HL-60/S4 (cell line): Measurements from ENCODE around the gene STK36.
"Not testable (repeated sequence)": the region's sequence is repeated elsewhere in the genome, so short reads cannot be mapped to it uniquely, and the experiment has no call there.

Experiments
- in situ Hi-C: fragments of 300-500 bp; cut with MboI; formaldehyde crosslinking; loops from 2 replicates; pipeline ENCODE4 v1.14.3; 2022; ENCODE audit warnings: low sequenced_read_pairs

The STK36 gene

GRCh38 chr2:218659258-218659987, 12.5 kb upstream of the STK36 start, which contains the start of the genes BCS1L and ZNF142:
BCS1L (plus strand) TSS chr2:218659683; CDS start chr2:218660988, 1,305 bp downstream.
ZNF142 (minus strand) TSS chr2:218659623; CDS start chr2:218656429, 3,194 bp downstream.
- in situ Hi-C loops = loop anchor here (10.0 to 25.0 kb wide), 2 partner anchors 255 to 372 kb away; partner anchors contain the start of gene TMBIM1

- in situ Hi-C loops = loop anchor here (10.0 to 25.0 kb wide), 2 partner anchors 255 to 373 kb away; partner anchors contain the start of gene TMBIM1
Measured at GRCh38 chr2:218659988-218660358, 11.9 kb upstream of the STK36 start.

GRCh38 chr2:218662377-218662776, 9.5 kb upstream of the STK36 start:
- in situ Hi-C loops = loop anchor here (25.0 kb wide), 1 partner anchor 375 kb away; the partner anchor contains the start of gene TMBIM1

- in situ Hi-C loops = loop anchor here (25.0 kb wide), 1 partner anchor 376 kb away; the partner anchor contains the start of gene TMBIM1
Measured at GRCh38 chr2:218662827-218663226, 9.1 kb upstream of the STK36 start.

- in situ Hi-C loops = loop anchor here (25.0 kb wide), 1 partner anchor 377 kb away; the partner anchor contains the start of gene TMBIM1
Measured at GRCh38 chr2:218663901-218664300, 8.0 kb upstream of the STK36 start.

GRCh38 chr2:218664653-218665052, 7.2 kb upstream of the STK36 start:
- in situ Hi-C loops = loop anchor here (25.0 kb wide), 1 partner anchor 377 kb away; the partner anchor contains the start of gene TMBIM1

GRCh38 chr2:218671097-218671653, 711 bp upstream of the STK36 start:
- in situ Hi-C loops = loop anchor here (25.0 kb wide), 1 partner anchor 384 kb away; the partner anchor contains the start of gene TMBIM1

- in situ Hi-C loops = no loop called here
Measured at GRCh38 chr2:218679119-218679518, 7.2 kb downstream of the STK36 start.

GRCh38 chr2:218680061-218680460, 8.2 kb downstream of the STK36 start:
- in situ Hi-C loops = no loop called here

GRCh38 chr2:218687400-218688060, 15.6 kb downstream of the STK36 start:
- in situ Hi-C loops = not testable (repeated sequence)

- in situ Hi-C loops = no loop called here
Measured at GRCh38 chr2:218691234-218691633, 19.3 kb downstream of the STK36 start.

GRCh38 chr2:218694405-218695145, 22.7 kb downstream of the STK36 start:
- in situ Hi-C loops = no loop called here

GRCh38 chr2:218698885-218699284, 27.0 kb downstream of the STK36 start:
- in situ Hi-C loops = no loop called here

- in situ Hi-C loops = no loop called here
Measured at GRCh38 chr2:218701806-218702205, 29.9 kb downstream of the STK36 start.

- in situ Hi-C loops = no loop called here
Measured at GRCh38 chr2:218703341-218703740, 31.5 kb downstream of the STK36 start.

- in situ Hi-C loops = no loop called here
Measured at GRCh38 chr2:218708086-218708485, 36.2 kb downstream of the STK36 start.

- in situ Hi-C loops = no loop called here
Measured at GRCh38 chr2:218709908-218710307, 38.0 kb downstream of the STK36 start.

- in situ Hi-C loops = no loop called here
Measured at GRCh38 chr2:218710334-218710686, 38.4 kb downstream of the STK36 start.

GRCh38 chr2:218710687-218711549, 39.0 kb downstream of the STK36 start, which contains the start of gene TTLL4:
TTLL4 (plus strand) TSS chr2:218710835; CDS start chr2:218737677, 26,842 bp downstream.
- in situ Hi-C loops = no loop called here

- in situ Hi-C loops = no loop called here
Measured at GRCh38 chr2:218711550-218711929, 39.7 kb downstream of the STK36 start.
